WTC11 (cell line): ENCODE measurements around the gene TMEM117. TPM values are rescaled to one million over a fixed set of nuclear protein-coding genes. Genes with fewer than 3 reads are reported as not detected.

Source experiments
- ATAC-seq: fragments of 200-7000 bp; cut with Tn5 transposase; 2 replicates; pipeline ENCODE4 v1.10.0; 2021; ENCODE audit warnings: mild to moderate bottlenecking, moderate library complexity
- CTCF ChIA-PET: fragments of 300-600 bp; sonication (Branson Sonifier 250); formaldehyde crosslinking; loops from one replicate; lab custom pipeline; 2021; ENCODE audit warnings: antibody characterized with exemption; lab: Charles Lee
- POLR2A ChIA-PET: fragments of 350-600 bp; sonication (Branson Sonifier 250); formaldehyde crosslinking; loops from one replicate; lab custom pipeline; 2021; ENCODE audit warnings: antibody characterized with exemption; lab: Charles Lee
- DNase-seq: peaks from one replicate; pipeline ENCODE4 v3.0.0; 2021; ENCODE audit warnings: low spot score
- H3K27ac Mint-ChIP-seq: 2 replicates; pipeline ENCODE4 v1.8.0; 2021; ENCODE audit warnings: mixed read lengths
- H3K27me3 Mint-ChIP-seq: 2 replicates; pipeline ENCODE4 v1.8.0; 2021; ENCODE audit warnings: low read depth, mild to moderate bottlenecking, moderate library complexity, mixed read lengths
- H3K36me3 Mint-ChIP-seq: 2 replicates; pipeline ENCODE4 v1.8.0; 2021; ENCODE audit warnings: mixed read lengths
- H3K4me1 Mint-ChIP-seq: 2 replicates; pipeline ENCODE4 v1.8.0; 2022; ENCODE audit warnings: mixed read lengths
- H3K4me3 Mint-ChIP-seq: 2 replicates; pipeline ENCODE4 v1.8.0; 2021; ENCODE audit warnings: mild to moderate bottlenecking, moderate library complexity, mixed read lengths
- H3K9me3 Mint-ChIP-seq: 2 replicates; pipeline ENCODE4 v1.8.0; 2021; ENCODE audit warnings: mixed read lengths
- CREM ChIP-seq: sonication (generic); formaldehyde crosslinking; IDR thresholded peaks from 2 replicates; pipeline ENCODE4 v1.8.1; 2022; ENCODE audit warnings: mild to moderate bottlenecking, missing genetic modification reagents, moderate library complexity
- ESRRA ChIP-seq: sonication (generic); formaldehyde crosslinking; IDR thresholded peaks from 2 replicates; pipeline ENCODE4 v1.8.1; 2022; ENCODE audit warnings: mild to moderate bottlenecking, missing genetic modification reagents, borderline replicate concordance
- FOXK1 ChIP-seq: sonication (generic); formaldehyde crosslinking; IDR thresholded peaks from 2 replicates; pipeline ENCODE4 v1.8.0; 2022; ENCODE audit warnings: mild to moderate bottlenecking, moderate library complexity, missing genetic modification reagents
- FOXP1 ChIP-seq: sonication (generic); formaldehyde crosslinking; IDR thresholded peaks from 2 replicates; pipeline ENCODE4 v1.8.0; 2022; ENCODE audit warnings: missing genetic modification reagents, mild to moderate bottlenecking, moderate library complexity, borderline replicate concordance
- IRF2 ChIP-seq: sonication (generic); formaldehyde crosslinking; IDR thresholded peaks from 2 replicates; pipeline ENCODE4 v1.8.0; 2022; ENCODE audit warnings: low read depth, missing genetic modification reagents, borderline replicate concordance
- JAZF1 ChIP-seq: fragments of 250-450 bp; sonication (Bioruptor Pico); IDR thresholded peaks from 2 replicates; pipeline ENCODE4 v1.9.0; 2021; ENCODE audit warnings: moderate library complexity, mild to moderate bottlenecking, inconsistent platforms
- NFE2L1 ChIP-seq: sonication (generic); formaldehyde crosslinking; IDR thresholded peaks from 2 replicates; pipeline ENCODE4 v1.8.1; 2023; ENCODE audit warnings: missing genetic modification reagents
- NFYB ChIP-seq: sonication (generic); formaldehyde crosslinking; conservative IDR thresholded peaks from 2 replicates; pipeline ENCODE4 v1.8.0; 2022; ENCODE audit warnings: low read depth, missing genetic modification reagents
- NR2C2 ChIP-seq: sonication (generic); formaldehyde crosslinking; IDR thresholded peaks from 2 replicates; pipeline ENCODE4 v1.8.0; 2022; ENCODE audit warnings: mild to moderate bottlenecking, missing genetic modification reagents
- RELA ChIP-seq: sonication (generic); formaldehyde crosslinking; IDR thresholded peaks from 2 replicates; pipeline ENCODE4 v1.8.1; 2022; ENCODE audit warnings: missing genetic modification reagents, mild to moderate bottlenecking, borderline replicate concordance
- RORB ChIP-seq: fragments of 250-450 bp; sonication (Bioruptor Pico); IDR thresholded peaks from 2 replicates; pipeline ENCODE4 v1.9.0; 2021; ENCODE audit warnings: mild to moderate bottlenecking
- SMAD3 ChIP-seq: sonication (generic); formaldehyde crosslinking; IDR thresholded peaks from 2 replicates; pipeline ENCODE4 v1.8.0; 2022; ENCODE audit warnings: missing genetic modification reagents, mild to moderate bottlenecking, borderline replicate concordance
- TEAD1 ChIP-seq: sonication (generic); formaldehyde crosslinking; IDR thresholded peaks from 2 replicates; pipeline ENCODE4 v1.8.0; 2022; ENCODE audit warnings: mild to moderate bottlenecking, missing genetic modification reagents
- TP53 ChIP-seq: sonication (generic); formaldehyde crosslinking; IDR thresholded peaks from 2 replicates; pipeline ENCODE4 v1.8.1; 2023; ENCODE audit warnings: mild to moderate bottlenecking, missing genetic modification reagents
- ZNF121 ChIP-seq: sonication (generic); formaldehyde crosslinking; IDR thresholded peaks from 2 replicates; pipeline ENCODE4 v1.8.0; 2023; ENCODE audit warnings: missing genetic modification reagents
- ZNF263 ChIP-seq: sonication (generic); formaldehyde crosslinking; IDR thresholded peaks from 2 replicates; pipeline ENCODE4 v1.8.1; 2022; ENCODE audit warnings: low read depth, mild to moderate bottlenecking, moderate library complexity, missing genetic modification reagents
- ZNF396 ChIP-seq: fragments of 250-450 bp; sonication (Bioruptor Pico); IDR thresholded peaks from 2 replicates; pipeline ENCODE4 v1.8.0; 2021; ENCODE audit warnings: mild to moderate bottlenecking, moderate library complexity, borderline replicate concordance
- total RNA-seq: library from RNA; stranded (reverse); gene quantifications from 3 replicates; pipeline ENCODE4 v1.2.3, GENCODE V29; 2021
- TF ChIP-seq, protein P1 (sequence below): fragments of 250-450 bp; sonication (Bioruptor Pico); IDR thresholded peaks from 2 replicates; pipeline ENCODE4 v1.9.0; 2021; ENCODE audit warnings: mild to moderate bottlenecking, borderline replicate concordance
- TF ChIP-seq, protein P2 (sequence below): sonication (generic); formaldehyde crosslinking; IDR thresholded peaks from 2 replicates; pipeline ENCODE4 v1.8.1; 2022; ENCODE audit warnings: mild to moderate bottlenecking, moderate library complexity, missing genetic modification reagents
- TF ChIP-seq, protein P3 (sequence below): sonication (generic); formaldehyde crosslinking; conservative IDR thresholded peaks from 2 replicates; pipeline ENCODE4 v1.8.1; 2022; ENCODE audit warnings: mild to moderate bottlenecking, missing genetic modification reagents
- TF ChIP-seq, protein P4 (sequence below): fragments of 200-600 bp; IDR thresholded peaks from 2 replicates; pipeline ENCODE4 v1.8.0; 2022; ENCODE audit warnings: antibody characterized with exemption
- TF ChIP-seq, protein P5 (sequence below): sonication (generic); formaldehyde crosslinking; IDR thresholded peaks from 2 replicates; pipeline ENCODE4 v1.8.0; 2022; ENCODE audit warnings: mild to moderate bottlenecking, missing genetic modification reagents

TMEM117 gene
- total RNA-seq, 1 experiment from 2014 or later, result 1.5 TPM

DNA sequence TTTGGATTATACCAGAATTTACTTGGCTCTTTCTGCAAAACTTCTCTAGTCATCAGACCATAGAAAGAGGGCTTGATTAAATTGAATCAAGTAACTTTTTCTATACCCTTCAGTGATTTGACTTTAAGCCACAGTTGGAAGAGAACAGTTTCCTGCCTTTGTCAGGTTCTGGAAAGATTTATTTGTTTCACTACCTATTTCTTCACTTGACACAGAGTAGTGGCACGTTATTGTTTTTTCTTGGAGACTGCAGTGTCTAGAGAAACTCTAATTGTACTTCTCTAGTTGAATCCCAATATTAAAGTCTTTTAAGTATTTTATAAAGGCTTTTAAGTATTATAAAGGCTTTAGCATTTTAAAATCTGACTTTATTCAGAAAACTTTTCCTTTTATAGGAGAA is 138.1 kb downstream of the TMEM117 start (continued):
- TF ChIP-seq TP53 (CRISPR knock-in tag) (no peak), IRF2 (CRISPR knock-in tag) (no peak)
- TF ChIP-seq, protein P1, sequence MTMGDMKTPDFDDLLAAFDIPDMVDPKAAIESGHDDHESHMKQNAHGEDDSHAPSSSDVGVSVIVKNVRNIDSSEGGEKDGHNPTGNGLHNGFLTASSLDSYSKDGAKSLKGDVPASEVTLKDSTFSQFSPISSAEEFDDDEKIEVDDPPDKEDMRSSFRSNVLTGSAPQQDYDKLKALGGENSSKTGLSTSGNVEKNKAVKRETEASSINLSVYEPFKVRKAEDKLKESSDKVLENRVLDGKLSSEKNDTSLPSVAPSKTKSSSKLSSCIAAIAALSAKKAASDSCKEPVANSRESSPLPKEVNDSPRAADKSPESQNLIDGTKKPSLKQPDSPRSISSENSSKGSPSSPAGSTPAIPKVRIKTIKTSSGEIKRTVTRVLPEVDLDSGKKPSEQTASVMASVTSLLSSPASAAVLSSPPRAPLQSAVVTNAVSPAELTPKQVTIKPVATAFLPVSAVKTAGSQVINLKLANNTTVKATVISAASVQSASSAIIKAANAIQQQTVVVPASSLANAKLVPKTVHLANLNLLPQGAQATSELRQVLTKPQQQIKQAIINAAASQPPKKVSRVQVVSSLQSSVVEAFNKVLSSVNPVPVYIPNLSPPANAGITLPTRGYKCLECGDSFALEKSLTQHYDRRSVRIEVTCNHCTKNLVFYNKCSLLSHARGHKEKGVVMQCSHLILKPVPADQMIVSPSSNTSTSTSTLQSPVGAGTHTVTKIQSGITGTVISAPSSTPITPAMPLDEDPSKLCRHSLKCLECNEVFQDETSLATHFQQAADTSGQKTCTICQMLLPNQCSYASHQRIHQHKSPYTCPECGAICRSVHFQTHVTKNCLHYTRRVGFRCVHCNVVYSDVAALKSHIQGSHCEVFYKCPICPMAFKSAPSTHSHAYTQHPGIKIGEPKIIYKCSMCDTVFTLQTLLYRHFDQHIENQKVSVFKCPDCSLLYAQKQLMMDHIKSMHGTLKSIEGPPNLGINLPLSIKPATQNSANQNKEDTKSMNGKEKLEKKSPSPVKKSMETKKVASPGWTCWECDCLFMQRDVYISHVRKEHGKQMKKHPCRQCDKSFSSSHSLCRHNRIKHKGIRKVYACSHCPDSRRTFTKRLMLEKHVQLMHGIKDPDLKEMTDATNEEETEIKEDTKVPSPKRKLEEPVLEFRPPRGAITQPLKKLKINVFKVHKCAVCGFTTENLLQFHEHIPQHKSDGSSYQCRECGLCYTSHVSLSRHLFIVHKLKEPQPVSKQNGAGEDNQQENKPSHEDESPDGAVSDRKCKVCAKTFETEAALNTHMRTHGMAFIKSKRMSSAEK (CRISPR knock-in tag), result no peak

DNA sequence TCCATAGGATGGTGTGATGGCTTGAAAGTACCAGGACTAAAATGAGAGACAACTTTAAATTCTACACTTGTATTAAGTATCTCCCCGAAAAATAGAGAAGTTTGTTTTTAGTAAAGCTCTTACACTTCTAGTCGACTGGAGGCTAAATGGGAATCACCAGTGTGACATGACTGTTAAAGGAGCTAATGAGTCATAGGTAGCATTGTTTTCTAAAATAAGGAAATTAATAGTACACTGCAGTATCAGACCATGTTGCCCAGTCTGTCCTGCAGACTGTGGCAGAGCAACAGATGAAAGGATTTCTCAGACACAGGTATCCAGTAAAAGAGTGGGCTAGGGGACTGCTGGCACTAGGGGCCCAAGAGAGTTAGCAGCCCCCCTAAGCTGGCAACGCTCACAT is 140.1 kb downstream of the TMEM117 start:
- DNase-seq (no peak), ATAC-seq (no peak)
- Mint-ChIP-seq H3K4me1 (peaks cover 22% of the 10 kb centered on the region), H3K27me3 (peaks cover 6% of the 10 kb centered on the region), H3K4me3 (no peak overlapping the region), H3K27ac (no peak overlapping the region), H3K9me3 (peaks cover 76% of the 10 kb centered on the region), H3K36me3 (peaks cover 64% of the 10 kb centered on the region)
- ChIA-PET CTCF (no interaction called here), POLR2A (no interaction called here)
- TF ChIP-seq FOXP1 (CRISPR knock-in tag), result no peak
- TF ChIP-seq ZNF263 (CRISPR knock-in tag), result no peak
- TF ChIP-seq NR2C2 (CRISPR knock-in tag), result no peak
- no peak for TF ChIP-seq ESRRA (CRISPR knock-in tag)
- TF ChIP-seq ZNF396 (CRISPR knock-in tag), result no peak
- no peak for TF ChIP-seq FOXK1 (CRISPR knock-in tag)
- no peak for TF ChIP-seq NFYB
- TF ChIP-seq, protein P2, sequence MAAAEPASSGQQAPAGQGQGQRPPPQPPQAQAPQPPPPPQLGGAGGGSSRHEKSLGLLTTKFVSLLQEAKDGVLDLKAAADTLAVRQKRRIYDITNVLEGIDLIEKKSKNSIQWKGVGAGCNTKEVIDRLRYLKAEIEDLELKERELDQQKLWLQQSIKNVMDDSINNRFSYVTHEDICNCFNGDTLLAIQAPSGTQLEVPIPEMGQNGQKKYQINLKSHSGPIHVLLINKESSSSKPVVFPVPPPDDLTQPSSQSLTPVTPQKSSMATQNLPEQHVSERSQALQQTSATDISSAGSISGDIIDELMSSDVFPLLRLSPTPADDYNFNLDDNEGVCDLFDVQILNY, result no peak
- TF ChIP-seq, protein P3, sequence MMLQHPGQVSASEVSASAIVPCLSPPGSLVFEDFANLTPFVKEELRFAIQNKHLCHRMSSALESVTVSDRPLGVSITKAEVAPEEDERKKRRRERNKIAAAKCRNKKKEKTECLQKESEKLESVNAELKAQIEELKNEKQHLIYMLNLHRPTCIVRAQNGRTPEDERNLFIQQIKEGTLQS, result no peak
- no peak for TF ChIP-seq SMAD3

DNA sequence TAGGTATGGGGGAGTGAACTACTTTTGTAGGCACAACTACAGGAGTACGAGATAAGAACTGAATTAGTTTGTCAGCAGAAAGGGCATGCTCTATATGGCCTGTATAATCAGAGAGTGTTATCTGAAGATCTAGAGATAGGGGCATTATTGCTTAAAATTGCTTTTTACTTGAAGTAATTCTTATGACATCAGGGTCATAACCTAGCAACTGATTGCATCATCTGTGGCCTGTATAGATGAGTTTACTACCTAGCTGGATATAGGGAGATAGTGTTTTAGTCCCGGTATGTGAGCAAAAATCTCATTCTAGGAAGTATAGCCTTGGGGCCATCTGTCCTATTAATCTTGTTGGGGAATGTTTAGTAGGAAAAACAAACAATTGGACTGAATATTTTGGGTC is 142.7 kb downstream of the TMEM117 start:
- Mint-ChIP-seq H3K27me3 (peaks cover 7% of the 10 kb centered on the region), H3K4me1 (peaks cover 12% of the 10 kb centered on the region), H3K9me3 (peaks cover 76% of the 10 kb centered on the region), H3K4me3 (no peak overlapping the region), H3K36me3 (peaks cover 65% of the 10 kb centered on the region), H3K27ac (no peak overlapping the region)
- CTCF ChIA-PET, result no interaction called here
- TF ChIP-seq, protein P4, sequence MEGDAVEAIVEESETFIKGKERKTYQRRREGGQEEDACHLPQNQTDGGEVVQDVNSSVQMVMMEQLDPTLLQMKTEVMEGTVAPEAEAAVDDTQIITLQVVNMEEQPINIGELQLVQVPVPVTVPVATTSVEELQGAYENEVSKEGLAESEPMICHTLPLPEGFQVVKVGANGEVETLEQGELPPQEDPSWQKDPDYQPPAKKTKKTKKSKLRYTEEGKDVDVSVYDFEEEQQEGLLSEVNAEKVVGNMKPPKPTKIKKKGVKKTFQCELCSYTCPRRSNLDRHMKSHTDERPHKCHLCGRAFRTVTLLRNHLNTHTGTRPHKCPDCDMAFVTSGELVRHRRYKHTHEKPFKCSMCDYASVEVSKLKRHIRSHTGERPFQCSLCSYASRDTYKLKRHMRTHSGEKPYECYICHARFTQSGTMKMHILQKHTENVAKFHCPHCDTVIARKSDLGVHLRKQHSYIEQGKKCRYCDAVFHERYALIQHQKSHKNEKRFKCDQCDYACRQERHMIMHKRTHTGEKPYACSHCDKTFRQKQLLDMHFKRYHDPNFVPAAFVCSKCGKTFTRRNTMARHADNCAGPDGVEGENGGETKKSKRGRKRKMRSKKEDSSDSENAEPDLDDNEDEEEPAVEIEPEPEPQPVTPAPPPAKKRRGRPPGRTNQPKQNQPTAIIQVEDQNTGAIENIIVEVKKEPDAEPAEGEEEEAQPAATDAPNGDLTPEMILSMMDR, result no peak
- no peak for TF ChIP-seq TEAD1 (CRISPR knock-in tag)
- TF ChIP-seq RORB, result no peak
- no peak for TF ChIP-seq NFE2L1 (CRISPR knock-in tag)
- TF ChIP-seq JAZF1 (CRISPR knock-in tag), result no peak
- no peak for TF ChIP-seq CREM (CRISPR knock-in tag)
- no peak for TF ChIP-seq ZNF121 (CRISPR knock-in tag)
- no peak for TF ChIP-seq RELA (CRISPR knock-in tag)
- TF ChIP-seq NR2C2 (CRISPR knock-in tag), result no peak
- TF ChIP-seq, protein P5, sequence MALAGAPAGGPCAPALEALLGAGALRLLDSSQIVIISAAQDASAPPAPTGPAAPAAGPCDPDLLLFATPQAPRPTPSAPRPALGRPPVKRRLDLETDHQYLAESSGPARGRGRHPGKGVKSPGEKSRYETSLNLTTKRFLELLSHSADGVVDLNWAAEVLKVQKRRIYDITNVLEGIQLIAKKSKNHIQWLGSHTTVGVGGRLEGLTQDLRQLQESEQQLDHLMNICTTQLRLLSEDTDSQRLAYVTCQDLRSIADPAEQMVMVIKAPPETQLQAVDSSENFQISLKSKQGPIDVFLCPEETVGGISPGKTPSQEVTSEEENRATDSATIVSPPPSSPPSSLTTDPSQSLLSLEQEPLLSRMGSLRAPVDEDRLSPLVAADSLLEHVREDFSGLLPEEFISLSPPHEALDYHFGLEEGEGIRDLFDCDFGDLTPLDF (CRISPR knock-in tag), result no peak
- DNase-seq (no peak), ATAC-seq (no peak)
- POLR2A ChIA-PET, result no interaction called here
